ENCODE results near the gene TEAD1. TPM values are rescaled to one million over a fixed set of nuclear protein-coding genes. Genes with fewer than 3 reads are reported as not detected.

Gene TEAD1
- total RNA-seq, 4 donors from 2014 or later = 46.1 to 175 (median 126) TPM

DNA sequence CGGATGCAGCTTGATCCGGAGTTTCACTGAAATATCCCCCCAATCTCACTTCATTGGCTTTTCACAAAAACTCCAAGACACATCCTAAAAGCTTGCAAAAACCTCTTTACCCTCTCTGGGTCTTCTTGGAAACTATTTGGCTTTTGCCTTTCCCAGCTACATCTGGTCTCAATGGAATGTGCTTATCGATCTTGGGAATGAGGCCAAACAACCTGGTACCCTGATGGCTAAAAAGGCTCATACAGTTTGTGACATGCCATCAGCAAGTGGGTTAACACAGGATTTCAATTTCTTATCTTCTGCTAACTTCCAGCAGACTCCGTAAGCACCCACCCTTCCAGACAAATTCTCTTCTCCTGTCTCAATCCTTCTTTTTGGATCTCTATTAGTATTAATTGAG lies 45.9 kb upstream of the TEAD1 start:
- ATAC-seq (no peak), DNase-seq (no peak)
- no peaks in the 10 kb centered on the region for H3K36me3 ChIP-seq
- in situ Hi-C loops (cut with MboI; ENCODE audit: low sequenced_read_pairs in 4 of 4) (loop anchor here in 1 of 4 donors (25.0 kb wide), 1 partner anchor 534 kb away; no protein-coding TSS in a partner anchor), intact Hi-C loops (cut with DNase I; ENCODE audit: low total_unique reads) (no loop called here)
- no peaks in the 10 kb centered on the region for H3K27me3 ChIP-seq
- no peak overlapping the region for H3K27ac ChIP-seq
- no peaks in the 10 kb centered on the region for H3K4me1 ChIP-seq
- H3K4me3 ChIP-seq = no peak overlapping the region
- no peaks in the 10 kb centered on the region for H3K9me3 ChIP-seq
- TF ChIP-seq CTCF (IDR thresholded peaks at IDR 0.05 in 4 of 5, conservative IDR thresholded peaks at IDR 0.05 in 1 of 5) = no peak
- TF ChIP-seq POLR2A (IDR thresholded peaks at IDR 0.05) = no peak

DNA sequence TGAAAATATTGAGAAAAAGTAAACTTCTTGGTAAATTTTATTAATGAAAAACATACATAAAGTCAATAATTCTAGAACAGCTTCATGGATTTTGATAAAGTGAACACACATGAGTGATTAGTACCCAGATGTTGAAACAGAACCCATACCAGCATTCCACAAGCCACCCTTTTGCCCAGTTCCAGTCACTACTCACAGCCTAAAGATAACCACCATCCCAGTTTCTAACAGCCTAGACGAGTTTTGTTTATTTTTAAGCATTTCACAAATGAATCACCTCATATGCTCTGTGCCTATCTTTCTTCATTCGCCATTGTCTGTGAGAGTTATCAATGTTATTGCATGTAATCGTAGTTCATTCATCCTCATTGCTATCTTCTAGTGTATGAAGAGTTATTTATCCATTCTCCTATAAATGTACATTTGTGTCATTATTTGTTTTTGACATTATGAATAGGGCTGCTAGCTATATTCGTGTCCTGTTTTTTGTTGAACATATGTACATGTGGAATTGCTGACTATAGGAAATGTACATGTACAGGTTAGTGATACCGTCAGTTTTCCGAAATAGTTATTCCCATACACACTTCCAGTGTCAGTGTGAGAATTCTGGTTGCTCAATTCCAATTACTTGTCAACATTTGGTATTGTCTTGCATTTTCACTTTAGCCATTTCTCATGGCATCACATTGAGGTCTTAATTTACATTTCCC lies 44.5 kb upstream of the TEAD1 start:
- intact Hi-C loops (cut with DNase I; ENCODE audit: low total_unique reads) = no loop called here
- no peak overlapping the region for H3K27ac ChIP-seq
- no peak for ATAC-seq
- no peaks in the 10 kb centered on the region for H3K36me3 ChIP-seq
- H3K27me3 ChIP-seq = no peaks in the 10 kb centered on the region
- TF ChIP-seq POLR2A (IDR thresholded peaks at IDR 0.05) (no peak), CTCF (IDR thresholded peaks at IDR 0.05 in 4 of 5, conservative IDR thresholded peaks at IDR 0.05 in 1 of 5) (no peak)
- H3K4me1 ChIP-seq = no peaks in the 10 kb centered on the region
- no peak overlapping the region for H3K4me3 ChIP-seq
- in situ Hi-C loops (cut with MboI; ENCODE audit: low sequenced_read_pairs in 4 of 4) = loop anchor here in 1 of 4 donors (25.0 kb wide), 1 partner anchor 533 kb away; no protein-coding TSS in a partner anchor
- no peaks in the 10 kb centered on the region for H3K9me3 ChIP-seq
- no peak for DNase-seq

DNA sequence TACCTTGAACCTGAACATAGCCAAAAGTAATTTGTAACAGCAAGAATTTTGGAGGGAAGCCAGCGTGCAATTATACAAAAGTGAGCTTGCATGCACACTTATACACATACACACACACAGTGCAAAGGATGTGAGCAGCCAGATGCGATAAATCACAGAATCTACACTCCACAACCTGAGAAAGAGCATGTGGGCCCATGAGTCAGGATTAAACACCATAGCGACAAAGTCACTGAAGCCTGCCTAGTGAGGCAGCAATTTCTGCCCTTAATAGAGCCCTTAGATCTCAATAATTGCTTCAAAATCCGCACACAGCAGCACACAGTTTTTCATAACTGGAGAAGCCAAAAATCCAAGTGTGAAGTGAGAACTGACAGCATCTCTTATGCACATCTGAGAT lies 42.6 kb upstream of the TEAD1 start:
- H3K27ac ChIP-seq = no peak overlapping the region
- no peak overlapping the region for H3K4me3 ChIP-seq
- no peak for ATAC-seq
- in situ Hi-C loops (cut with MboI; ENCODE audit: low sequenced_read_pairs in 4 of 4) (loop anchor here in 1 of 4 donors (25.0 kb wide), 1 partner anchor 531 kb away; no protein-coding TSS in a partner anchor), intact Hi-C loops (cut with DNase I; ENCODE audit: low total_unique reads) (no loop called here)
- no peaks in the 10 kb centered on the region for H3K4me1 ChIP-seq
- H3K27me3 ChIP-seq = no peaks in the 10 kb centered on the region
- H3K36me3 ChIP-seq = no peaks in the 10 kb centered on the region
- H3K9me3 ChIP-seq = no peaks in the 10 kb centered on the region
- DNase-seq = no peak
- no peak for TF ChIP-seq POLR2A (IDR thresholded peaks at IDR 0.05)
- no peak for TF ChIP-seq CTCF (IDR thresholded peaks at IDR 0.05 in 4 of 5, conservative IDR thresholded peaks at IDR 0.05 in 1 of 5)

DNA sequence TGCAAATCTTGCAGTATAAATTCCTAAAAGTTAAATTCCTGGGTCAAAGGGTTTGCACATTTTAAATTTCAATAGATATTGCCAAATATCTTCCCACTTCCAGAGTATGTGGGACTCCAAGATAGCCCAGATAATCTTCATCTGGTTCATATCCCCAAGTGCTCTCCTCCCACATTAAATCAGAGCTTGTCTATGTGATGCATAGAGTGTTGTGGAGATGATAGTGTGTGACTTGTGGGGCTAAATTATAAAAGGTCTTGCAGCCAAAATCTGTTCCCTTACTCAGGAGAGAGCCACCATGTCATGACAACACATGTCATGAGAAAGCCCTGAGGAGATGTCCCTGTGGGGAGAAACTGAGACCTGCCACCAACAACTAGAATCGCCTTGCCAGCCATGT lies 39.9 kb upstream of the TEAD1 start:
- no peak overlapping the region for H3K4me3 ChIP-seq
- H3K36me3 ChIP-seq = no peaks in the 10 kb centered on the region
- ATAC-seq (no peak), DNase-seq (no peak)
- TF ChIP-seq POLR2A (IDR thresholded peaks at IDR 0.05) (no peak), CTCF (IDR thresholded peaks at IDR 0.05 in 4 of 5, conservative IDR thresholded peaks at IDR 0.05 in 1 of 5) (no peak)
- no peaks in the 10 kb centered on the region for H3K27me3 ChIP-seq
- no peaks in the 10 kb centered on the region for H3K4me1 ChIP-seq
- no peak overlapping the region for H3K27ac ChIP-seq
- H3K9me3 ChIP-seq = no peaks in the 10 kb centered on the region
- in situ Hi-C loops (cut with MboI; ENCODE audit: low sequenced_read_pairs in 4 of 4) = loop anchor here in 1 of 4 donors (25.0 kb wide), 1 partner anchor 528 kb away; no protein-coding TSS in a partner anchor
- intact Hi-C loops (cut with DNase I; ENCODE audit: low total_unique reads) = no loop called here

Data from gastrocnemius medialis (tissue), 4 donors.